Right lobe of liver (tissue), 4 donors: ENCODE results near the gene PACRG.

Experiments
- CTCF ChIP-seq, 4 donors: fragments of 200-600 bp in 3 of 4; fragments of 450-650 bp in 1 of 4; IDR thresholded peaks; one replicate each; pipeline versions ENCODE4 v1.5.1 to v1.8.0; 2016 to 2022; ENCODE audit warnings: antibody characterized with exemption in 4 of 4, mild to moderate bottlenecking in 2 of 4
- POLR2A ChIP-seq: fragments of 450-650 bp; IDR thresholded peaks from one replicate; pipeline ENCODE4 v1.6.1; 2017; ENCODE audit warnings: antibody characterized with exemption, mild to moderate bottlenecking
- donor health status: DM: no; HTN: no; CAD: no.
- donor health status: DM: no; HTN: no; CAD: no.
- donor health status: DM: no; HTN: yes; CAD: no.

GRCh38 chr6:163083141-163083540 lies 355.4 kb downstream of the PACRG start:
- TF ChIP-seq CTCF (IDR thresholded peaks at IDR 0.05) (no peak), POLR2A (no peak)
